Activated CD8-positive, alpha-beta memory T cell treated with anti-CD3 and anti-CD28 coated beads, Interleukin-2, amount 50 U/mL, for 1 hour (primary cell): ENCODE measurements around the gene SRCAP.

Experiments used
- DNase-seq: peaks from one replicate; pipeline ENCODE4 v3.0.0-alpha.2; 2020; ENCODE audit errors: extremely low read depth

SRCAP gene

GRCh38 chr16:30698816-30699614, at the start of gene SRCAP:
Gene SRCAP, plus strand, starts transcription at chr16:30699171. Its CDS starts 1,654 bp downstream, at chr16:30700825.
- DNase-seq, result peak; percentile 47

GRCh38 chr16:30649725-30650368, 49.1 kb upstream of the SRCAP start:
- DNase-seq, result no peak

- DNase-seq, result peak; percentile 97
These were observed 48.4 kb upstream of the SRCAP start, which contains the start of gene PRR14 for GRCh38 chr16:30650369-30651123. Gene PRR14, plus strand, starts transcription at chr16:30650960. Its CDS starts 686 bp downstream, at chr16:30651646.

- no peak for DNase-seq
These were observed 47.6 kb upstream of the SRCAP start for GRCh38 chr16:30651124-30652004.

- DNase-seq, result no peak
These were observed 47.0 kb upstream of the SRCAP start for GRCh38 chr16:30652005-30652296.

DNA sequence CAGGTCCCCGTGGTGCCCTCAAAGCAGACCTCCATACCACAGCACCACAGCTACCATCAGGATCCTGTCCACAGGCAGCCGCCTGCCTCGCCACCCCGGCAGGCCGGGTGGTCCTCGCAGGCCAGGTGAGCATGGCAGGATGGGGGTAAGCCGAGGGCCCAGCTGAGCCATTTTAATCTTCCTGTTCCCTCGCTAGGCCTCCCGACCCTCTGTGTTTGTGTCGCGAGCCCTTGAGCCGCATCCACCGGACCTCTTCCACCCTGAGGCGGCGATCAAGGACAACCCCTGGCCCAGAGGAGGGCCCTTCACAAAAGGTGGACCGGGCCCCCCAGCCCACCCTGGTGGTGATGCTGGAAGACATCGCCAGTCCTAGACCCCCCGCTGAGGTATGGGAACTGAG, 46.3 kb upstream of the SRCAP start:
- no peak for DNase-seq

DNA sequence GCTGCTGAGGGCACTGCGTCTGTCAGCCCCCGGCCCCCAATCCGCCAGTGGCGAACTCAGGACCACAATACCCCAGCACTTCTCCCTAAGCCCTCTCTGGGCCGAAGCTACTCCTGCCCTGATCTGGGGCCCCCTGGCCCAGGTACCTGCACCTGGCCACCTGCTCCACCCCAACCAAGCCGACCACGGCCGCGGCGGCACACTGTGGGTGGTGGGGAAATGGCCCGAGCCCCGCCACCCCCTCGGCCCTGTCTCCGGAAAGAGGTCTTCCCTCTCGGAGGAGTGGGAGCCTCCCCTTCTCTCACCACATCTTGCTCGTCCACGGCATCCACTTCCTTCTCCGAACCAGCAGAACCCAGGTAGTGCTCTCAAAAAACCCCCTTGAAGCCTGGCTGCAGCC, 44.1 kb upstream of the SRCAP start:
- no peak for DNase-seq

GRCh38 chr16:30655815-30656347, 43.1 kb upstream of the SRCAP start:
- DNase-seq, result no peak

- DNase-seq, result no peak
These were observed 42.6 kb upstream of the SRCAP start for GRCh38 chr16:30656388-30656787.

DNA sequence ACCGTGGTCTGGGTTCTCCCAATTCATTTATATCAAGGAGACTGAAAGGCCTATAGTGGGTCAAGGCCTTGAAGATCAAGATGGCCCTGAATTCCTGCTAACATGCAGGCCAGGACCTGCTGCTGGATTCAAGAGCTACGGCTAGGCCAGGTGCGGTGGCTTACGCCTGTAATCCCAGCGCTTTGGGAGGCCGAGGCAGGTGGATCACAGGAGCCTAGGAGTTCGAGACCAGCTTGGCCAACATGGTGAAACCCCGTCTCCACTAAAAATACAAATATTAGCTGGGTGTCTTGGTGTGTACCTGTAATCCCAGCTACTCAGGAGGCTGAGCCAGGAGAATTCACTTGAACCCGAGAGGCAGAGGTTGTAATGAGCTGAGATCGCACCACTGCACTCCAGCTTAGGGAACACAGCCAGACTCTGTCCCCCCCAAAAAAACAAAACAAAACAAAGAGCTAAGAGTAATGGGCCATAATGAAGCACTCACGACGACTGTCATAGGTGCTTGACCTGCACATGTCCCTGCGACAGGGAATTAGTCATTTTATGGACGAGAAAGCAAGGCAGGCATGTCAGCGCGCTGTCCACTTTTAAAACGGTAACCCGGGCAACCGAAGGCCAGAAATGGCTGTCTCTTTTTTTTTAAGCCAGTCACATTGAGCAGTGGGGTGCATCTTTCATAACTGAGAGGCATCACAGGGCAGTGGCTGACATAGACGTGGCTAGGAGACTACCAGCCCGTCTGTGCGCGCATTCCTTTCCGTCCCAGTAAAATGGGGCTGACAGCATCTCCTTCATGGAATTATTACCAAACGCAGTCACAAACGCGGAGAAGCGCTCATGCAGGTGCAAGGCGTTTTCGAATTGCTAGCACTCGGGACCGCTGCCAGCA, 41.8 kb upstream of the SRCAP start:
- no peak for DNase-seq

- peak; percentile 100 for DNase-seq
These were observed 40.9 kb upstream of the SRCAP start, which contains the start of gene FBRS for GRCh38 chr16:30657866-30658730. Gene FBRS, plus strand, starts transcription at chr16:30658431. Its CDS starts 1,088 bp downstream, at chr16:30659519.

DNA sequence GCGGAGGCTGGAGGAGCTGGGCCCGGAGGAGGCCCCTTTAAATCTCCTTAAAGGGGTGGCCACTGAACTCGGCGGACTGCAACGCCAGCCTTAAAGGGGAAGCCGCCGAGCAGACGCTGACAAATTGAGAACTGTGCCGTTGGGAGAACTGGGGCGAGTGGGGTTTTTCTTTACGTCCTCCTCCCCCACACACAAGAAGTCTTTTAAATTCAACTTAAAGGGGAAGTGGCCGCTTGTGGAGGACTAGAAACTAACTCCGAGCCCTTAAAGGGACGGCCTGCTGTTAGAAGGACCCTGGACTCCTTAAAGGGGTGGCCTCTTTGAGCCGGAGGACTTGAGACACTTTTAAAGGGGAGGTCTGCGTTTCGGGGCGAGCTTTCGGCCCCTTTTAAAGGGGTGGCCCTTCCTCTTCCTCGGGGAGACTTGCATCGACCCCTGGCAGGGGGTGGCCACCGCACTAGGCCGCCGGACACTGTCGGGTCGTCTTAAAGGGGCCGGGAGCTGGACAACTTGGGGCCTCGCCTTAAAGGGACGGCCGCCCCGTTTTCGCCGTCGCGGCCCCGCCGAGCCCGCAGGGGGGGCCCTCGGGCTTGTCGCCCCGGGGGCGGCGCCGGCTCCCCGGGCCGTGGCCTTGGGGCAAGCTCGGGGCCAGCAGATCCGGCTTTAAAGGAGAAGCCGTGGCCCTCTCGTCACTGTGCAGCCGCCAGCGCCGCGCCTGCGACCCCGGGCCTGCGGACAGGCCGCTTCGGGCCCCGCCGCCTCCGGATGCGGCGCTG, 40.1 kb upstream of the SRCAP start:
- no peak for DNase-seq

GRCh38 chr16:30659507-30660423, 39.2 kb upstream of the SRCAP start:
- DNase-seq, result no peak

- DNase-seq, result no peak
These were observed 38.3 kb upstream of the SRCAP start for GRCh38 chr16:30660424-30661261.

DNA sequence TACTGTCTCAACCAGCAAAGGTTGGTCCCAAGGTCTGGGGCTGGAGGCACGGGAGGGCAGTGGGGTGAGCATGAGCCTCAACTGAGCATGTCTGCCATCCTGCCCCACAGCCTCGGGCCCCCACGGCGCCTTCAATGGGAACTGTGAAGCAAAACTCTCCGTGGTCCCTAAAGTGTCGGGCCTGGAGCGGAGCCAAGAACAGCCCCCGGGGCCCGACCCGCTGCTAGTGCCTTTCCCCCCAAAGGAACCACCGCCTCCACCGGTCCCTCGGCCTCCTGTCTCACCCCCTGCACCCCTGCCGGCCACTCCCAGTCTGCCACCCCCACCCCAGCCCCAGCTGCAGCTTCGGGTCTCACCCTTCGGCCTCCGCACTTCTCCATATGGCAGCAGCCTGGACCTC, 36.5 kb upstream of the SRCAP start:
- no peak for DNase-seq

GRCh38 chr16:30663038-30663437, 35.9 kb upstream of the SRCAP start:
- DNase-seq, result no peak
